Left ventricle myocardium inferior (tissue), 1 donor: Measurements from ENCODE around the gene FAM120C. TPM values are rescaled to one million over a fixed set of nuclear protein-coding genes. Genes with fewer than 3 reads are reported as not detected.

ENCODE experiments used
- DNase-seq: peaks from one replicate; pipeline ENCODE4 v3.0.0-alpha.2; 2020
- H3K27ac ChIP-seq: fragments of 200-600 bp; replicated peaks from 2 replicates; pipeline ENCODE4 v1.8.0; 2021
- H3K27me3 ChIP-seq: fragments of 200-600 bp; 2 replicates; pipeline ENCODE4 v1.8.0; 2021; ENCODE audit warnings: low read depth
- H3K36me3 ChIP-seq: fragments of 200-600 bp; 2 replicates; pipeline ENCODE4 v1.8.0; 2021
- H3K4me1 ChIP-seq: fragments of 200-600 bp; 2 replicates; pipeline ENCODE4 v1.8.0; 2021
- H3K4me3 ChIP-seq: fragments of 200-600 bp; 2 replicates; pipeline ENCODE4 v1.8.0; 2021; ENCODE audit warnings: mild to moderate bottlenecking, moderate library complexity
- H3K9me3 ChIP-seq: fragments of 200-600 bp; replicated peaks from 2 replicates; pipeline ENCODE4 v1.8.0; 2021
- CTCF ChIP-seq: fragments of 200-600 bp; IDR thresholded peaks from 2 replicates; pipeline ENCODE4 v1.8.0; 2021; ENCODE audit warnings: antibody characterized with exemption, mild to moderate bottlenecking, borderline replicate concordance
- intact Hi-C: fragments of 100-400 bp; cut with micrococcal nuclease; formaldehyde crosslinking; loops from one replicate; pipeline ENCODE4 v1.11.0; 2022
- total RNA-seq: library from RNA; stranded (reverse); fragmentation: NEBNext Ultra II Directional; extraction: Animal tissue kit (Norgen Biotek cat#: 25700); gene quantifications from one replicate; pipeline ENCODE4 v1.2.1, GENCODE V29; 2021
- donor health status: DM: no; HTN: yes; CAD: no; lungs with severe emphysema.

Gene FAM120C
- total RNA-seq, 1 donor from 2014 or later: 6.0 TPM

- Histone ChIP-seq H3K4me3 (no peak overlapping the region), H3K9me3 (no peaks in the 10 kb centered on the region), H3K4me1 (no peaks in the 10 kb centered on the region), H3K27me3 (no peaks in the 10 kb centered on the region), H3K27ac (no peak overlapping the region), H3K36me3 (peaks cover 4% of the 10 kb centered on the region)
- intact Hi-C loops: no loop called here
- no peak for TF ChIP-seq CTCF
- no peak for DNase-seq
Measured at GRCh38 chrX:54087661-54088060, 95.4 kb downstream of the FAM120C start.

GRCh38 chrX:54085666-54086065 is 97.4 kb downstream of the FAM120C start:
- no peak for TF ChIP-seq CTCF
- Histone ChIP-seq H3K27ac (no peak overlapping the region), H3K27me3 (no peaks in the 10 kb centered on the region), H3K36me3 (peaks cover 4% of the 10 kb centered on the region), H3K4me1 (no peaks in the 10 kb centered on the region), H3K9me3 (no peaks in the 10 kb centered on the region), H3K4me3 (no peak overlapping the region)
- no peak for DNase-seq
- intact Hi-C loops: no loop called here

GRCh38 chrX:54076903-54077302 is 106.2 kb downstream of the FAM120C start:
- TF ChIP-seq CTCF: no peak
- Histone ChIP-seq H3K36me3 (peaks cover 4% of the 10 kb centered on the region), H3K9me3 (no peaks in the 10 kb centered on the region), H3K4me3 (no peak overlapping the region), H3K27ac (no peak overlapping the region), H3K27me3 (no peaks in the 10 kb centered on the region), H3K4me1 (no peaks in the 10 kb centered on the region)
- no peak for DNase-seq
- intact Hi-C loops: no loop called here

GRCh38 chrX:54074826-54075225 is 108.2 kb downstream of the FAM120C start:
- DNase-seq: no peak
- no peaks in the 10 kb centered on the region for H3K9me3 ChIP-seq
- H3K4me3 ChIP-seq: no peak overlapping the region
- no peak overlapping the region for H3K27ac ChIP-seq
- peaks cover 1% of the 10 kb centered on the region for H3K36me3 ChIP-seq
- no peaks in the 10 kb centered on the region for H3K27me3 ChIP-seq
- H3K4me1 ChIP-seq: no peaks in the 10 kb centered on the region
- intact Hi-C loops: no loop called here
- TF ChIP-seq CTCF: no peak

GRCh38 chrX:54067766-54068165 is 115.3 kb downstream of the FAM120C start:
- intact Hi-C loops: no loop called here
- DNase-seq: no peak
- no peaks in the 10 kb centered on the region for H3K9me3 ChIP-seq
- H3K27me3 ChIP-seq: no peaks in the 10 kb centered on the region
- no peaks in the 10 kb centered on the region for H3K4me1 ChIP-seq
- H3K36me3 ChIP-seq: no peaks in the 10 kb centered on the region
- no peak overlapping the region for H3K27ac ChIP-seq
- H3K4me3 ChIP-seq: no peak overlapping the region
- no peak for TF ChIP-seq CTCF

GRCh38 chrX:54066841-54067240 is 116.2 kb downstream of the FAM120C start:
- no peak for DNase-seq
- no peaks in the 10 kb centered on the region for H3K9me3 ChIP-seq
- H3K4me3 ChIP-seq: no peak overlapping the region
- intact Hi-C loops: no loop called here
- no peaks in the 10 kb centered on the region for H3K27me3 ChIP-seq
- no peak for TF ChIP-seq CTCF
- H3K36me3 ChIP-seq: no peaks in the 10 kb centered on the region
- no peaks in the 10 kb centered on the region for H3K4me1 ChIP-seq
- no peak overlapping the region for H3K27ac ChIP-seq
